Stimulated activated CD4-positive, alpha-beta T cell treated with anti-CD3 and anti-CD28 coated beads, Interleukin-1b, Interleukin-23, amount 100 ng/mL, for 4 hours (primary cell): Measurements from ENCODE around the gene CHST11.

Experiments used
- DNase-seq, 2 donors: peaks; one replicate each; pipeline ENCODE4 v3.0.0-alpha.2; 2020; ENCODE audit warnings: low read depth in 2 of 2

Gene CHST11

GRCh38 chr12:104583301-104583700 lies 126.6 kb downstream of the CHST11 start:
- DNase-seq, result no peak

- DNase-seq, result no peak
Measured at GRCh38 chr12:104585448-104586055, 128.8 kb downstream of the CHST11 start.

GRCh38 chr12:104586351-104586919 lies 129.7 kb downstream of the CHST11 start:
- no peak for DNase-seq

GRCh38 chr12:104588047-104588920 lies 131.5 kb downstream of the CHST11 start:
- DNase-seq, result no peak

- no peak for DNase-seq
Measured at GRCh38 chr12:104588921-104589590, 132.3 kb downstream of the CHST11 start.

- DNase-seq, result no peak
Measured at GRCh38 chr12:104590022-104590421, 133.3 kb downstream of the CHST11 start.

- DNase-seq, result no peak
Measured at GRCh38 chr12:104591257-104591885, 134.6 kb downstream of the CHST11 start.

- no peak for DNase-seq
Measured at GRCh38 chr12:104593482-104593881, 136.7 kb downstream of the CHST11 start.

GRCh38 chr12:104596134-104596799 lies 139.5 kb downstream of the CHST11 start:
- no peak for DNase-seq

- DNase-seq, result no peak
Measured at GRCh38 chr12:104596898-104597843, 140.4 kb downstream of the CHST11 start.

GRCh38 chr12:104598342-104599271 lies 141.9 kb downstream of the CHST11 start:
- no peak for DNase-seq

GRCh38 chr12:104599272-104600035 lies 142.7 kb downstream of the CHST11 start:
- DNase-seq, result no peak

GRCh38 chr12:104600036-104600712 lies 143.4 kb downstream of the CHST11 start:
- no peak for DNase-seq

- no peak for DNase-seq
Measured at GRCh38 chr12:104600790-104601739, 144.3 kb downstream of the CHST11 start.

GRCh38 chr12:104602406-104602805 lies 145.7 kb downstream of the CHST11 start:
- DNase-seq, result no peak

GRCh38 chr12:104602896-104603295 lies 146.1 kb downstream of the CHST11 start:
- no peak for DNase-seq
